ENCODE measurements around the gene MICAL1.

MICAL1 gene

DNA sequence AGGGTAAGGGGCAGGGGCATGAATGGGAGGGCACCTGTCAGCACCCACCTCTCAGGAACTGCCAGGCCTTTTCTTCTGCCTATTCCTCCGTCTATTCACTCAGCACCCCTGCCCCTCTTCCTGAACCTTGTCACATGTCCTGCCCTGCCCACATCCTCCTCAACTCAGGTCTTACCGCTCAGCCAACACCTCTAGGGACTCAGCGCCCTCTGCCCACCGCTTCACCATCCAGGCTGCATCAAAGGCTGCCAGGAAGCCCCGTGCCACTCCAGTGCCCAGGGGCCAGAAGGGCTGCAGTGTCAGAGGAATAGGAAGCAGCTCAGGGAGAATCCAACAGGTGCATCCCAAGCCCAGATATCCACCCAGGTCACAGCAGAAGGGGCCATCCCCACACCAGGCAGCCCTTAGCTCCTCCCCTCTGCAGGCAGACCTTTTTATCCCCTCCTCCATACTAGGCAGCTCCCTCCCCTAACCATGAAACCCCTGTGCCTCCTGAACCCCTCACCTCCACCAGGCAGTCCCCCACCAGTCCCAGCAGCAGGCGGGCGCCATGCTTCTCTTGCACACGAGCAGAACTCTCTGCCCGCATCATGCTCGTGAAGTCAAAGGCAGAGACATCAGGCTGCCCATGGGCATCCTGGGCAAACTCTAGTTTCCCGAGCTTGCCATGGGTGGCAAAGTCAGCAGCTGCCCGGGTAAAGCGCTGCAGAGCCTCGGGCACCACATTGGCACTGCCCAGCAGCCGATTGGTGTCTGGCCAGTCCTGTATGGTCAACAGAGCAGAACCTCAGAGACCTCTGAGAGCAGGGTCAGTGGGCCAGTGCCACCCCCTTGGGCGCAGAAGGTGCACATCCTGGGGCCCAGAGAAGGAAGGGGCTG lies 5.5 kb downstream of the MICAL1 start:
- TF ChIP-seq CTCF (IDR thresholded peaks at IDR 0.05; ENCODE audit: insufficient read depth, low read length, poor library complexity, severe bottlenecking) = no peak
- H3K27me3 ChIP-seq (replicated peaks; ENCODE audit: control insufficient read depth, insufficient read depth, low read length) = no peaks in the 10 kb centered on the region
- H3K4me3 ChIP-seq (replicated peaks; ENCODE audit: low read depth, low read length) = no peak overlapping the region
- peaks cover 53% of the 10 kb centered on the region for H3K36me3 ChIP-seq (ENCODE audit: control insufficient read depth, insufficient read depth, low read length)
- no peak for DNase-seq (ENCODE audit: extremely low read depth, insufficient read length)

- no peak for DNase-seq (ENCODE audit: extremely low read depth, insufficient read length)
- Histone ChIP-seq H3K4me3 (replicated peaks; ENCODE audit: low read depth, low read length) (no peak overlapping the region), H3K27me3 (replicated peaks; ENCODE audit: control insufficient read depth, insufficient read depth, low read length) (no peaks in the 10 kb centered on the region), H3K36me3 (ENCODE audit: control insufficient read depth, insufficient read depth, low read length) (peaks cover 60% of the 10 kb centered on the region)
- no peak for TF ChIP-seq CTCF (IDR thresholded peaks at IDR 0.05; ENCODE audit: insufficient read depth, low read length, poor library complexity, severe bottlenecking)
These were observed 6.3 kb downstream of the MICAL1 start for GRCh38 chr6:109449064-109449794.

- Histone ChIP-seq H3K36me3 (ENCODE audit: control insufficient read depth, insufficient read depth, low read length) (peaks cover 60% of the 10 kb centered on the region), H3K4me3 (replicated peaks; ENCODE audit: low read depth, low read length) (no peak overlapping the region), H3K27me3 (replicated peaks; ENCODE audit: control insufficient read depth, insufficient read depth, low read length) (no peaks in the 10 kb centered on the region)
- no peak for DNase-seq (ENCODE audit: extremely low read depth, insufficient read length)
- TF ChIP-seq CTCF (IDR thresholded peaks at IDR 0.05; ENCODE audit: insufficient read depth, low read length, poor library complexity, severe bottlenecking) = no peak
These were observed 7.0 kb downstream of the MICAL1 start for GRCh38 chr6:109448615-109449014.

GRCh38 chr6:109447878-109448555 lies 7.6 kb downstream of the MICAL1 start:
- no peak for DNase-seq (ENCODE audit: extremely low read depth, insufficient read length)
- no peak overlapping the region for H3K4me3 ChIP-seq (replicated peaks; ENCODE audit: low read depth, low read length)
- H3K36me3 ChIP-seq (ENCODE audit: control insufficient read depth, insufficient read depth, low read length) = peaks cover 60% of the 10 kb centered on the region
- H3K27me3 ChIP-seq (replicated peaks; ENCODE audit: control insufficient read depth, insufficient read depth, low read length) = no peaks in the 10 kb centered on the region
- TF ChIP-seq CTCF (IDR thresholded peaks at IDR 0.05; ENCODE audit: insufficient read depth, low read length, poor library complexity, severe bottlenecking) = no peak

DNA sequence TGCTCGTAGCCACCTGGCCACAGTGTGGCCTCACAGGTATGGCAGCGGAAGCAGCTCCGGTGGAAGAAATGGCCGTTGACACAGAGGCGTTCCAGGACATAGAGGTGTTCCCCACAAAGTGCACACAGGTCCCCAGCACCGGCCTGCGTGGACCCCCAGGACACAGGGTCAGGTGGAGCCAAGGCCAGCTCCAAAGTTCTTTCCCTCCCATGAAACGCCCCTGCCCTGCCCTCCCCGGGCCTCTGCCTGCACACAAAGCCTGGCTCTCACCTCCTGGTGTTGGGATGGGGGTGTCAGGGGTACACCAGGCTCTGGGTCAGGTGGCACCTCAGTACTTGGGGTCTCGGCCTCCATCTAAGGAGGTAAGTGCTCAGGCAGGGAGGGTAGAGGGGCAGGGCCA lies 8.5 kb downstream of the MICAL1 start:
- H3K36me3 ChIP-seq (ENCODE audit: control insufficient read depth, insufficient read depth, low read length) = peaks cover 62% of the 10 kb centered on the region
- no peaks in the 10 kb centered on the region for H3K27me3 ChIP-seq (replicated peaks; ENCODE audit: control insufficient read depth, insufficient read depth, low read length)
- no peak for DNase-seq (ENCODE audit: extremely low read depth, insufficient read length)
- H3K4me3 ChIP-seq (replicated peaks; ENCODE audit: low read depth, low read length) = no peak overlapping the region
- TF ChIP-seq CTCF (IDR thresholded peaks at IDR 0.05; ENCODE audit: insufficient read depth, low read length, poor library complexity, severe bottlenecking) = no peak
